ENCODE results near the gene WDR5B.
A peak's percentile ranks its signal among the peaks of the same experiment; 100 is the strongest.
"Not testable (repeated sequence)": the region's sequence is repeated elsewhere in the genome, so short reads cannot be mapped to it uniquely, and the experiment has no call there.

The WDR5B gene
- total RNA-seq, result 2.3 to 12.1 (median 4.9) reads per million in 18 experiments

DNA sequence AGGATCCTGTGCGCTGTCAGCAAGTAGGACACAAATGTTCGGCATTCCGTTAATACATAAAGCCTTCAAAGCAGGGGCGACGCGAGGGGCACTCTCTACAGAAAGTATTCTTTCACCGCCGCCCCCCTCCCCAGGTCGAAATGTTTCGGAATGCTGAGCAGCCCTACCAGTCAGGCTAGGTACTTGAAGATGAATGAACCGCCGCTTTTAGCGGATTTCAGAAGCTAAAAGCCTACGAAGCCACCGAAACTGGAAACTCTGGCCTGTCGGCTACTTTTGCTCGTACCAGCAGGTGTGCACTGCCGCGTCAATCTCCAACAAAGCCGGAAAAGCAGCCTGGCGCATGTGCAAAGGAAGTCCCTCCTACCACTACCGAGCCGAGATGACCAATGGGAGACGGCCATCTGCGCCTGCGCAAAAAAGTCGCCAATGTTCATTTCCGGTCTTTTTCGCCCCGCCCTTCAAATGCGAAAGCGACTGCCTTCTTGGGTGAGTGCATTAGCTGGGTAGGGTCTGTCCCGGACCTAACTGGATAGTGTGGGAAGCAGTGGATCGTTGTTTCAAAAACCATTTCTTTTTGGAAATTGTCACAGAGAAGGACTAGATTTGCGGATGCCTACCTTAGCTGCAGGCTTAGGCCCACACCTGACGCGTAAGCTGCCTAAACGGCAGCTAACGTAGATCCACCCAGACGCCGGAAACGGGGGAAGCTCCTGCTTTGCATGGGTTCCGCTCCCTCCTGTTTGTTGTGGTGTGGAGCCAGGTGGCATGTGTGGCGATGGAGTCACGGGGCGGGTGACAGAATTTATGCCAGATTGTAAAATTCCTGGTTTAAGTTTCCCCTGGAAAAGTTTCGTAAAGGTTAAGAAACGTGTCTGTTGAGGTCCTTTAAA lies at the start of gene WDR5B:
TSS of gene WDR5B (minus strand) at position 301 of the 893 bp plus-strand sequence. CDS start 534 bp downstream, outside the sequence.
- DNase-seq, result peak; percentile 99

DNA sequence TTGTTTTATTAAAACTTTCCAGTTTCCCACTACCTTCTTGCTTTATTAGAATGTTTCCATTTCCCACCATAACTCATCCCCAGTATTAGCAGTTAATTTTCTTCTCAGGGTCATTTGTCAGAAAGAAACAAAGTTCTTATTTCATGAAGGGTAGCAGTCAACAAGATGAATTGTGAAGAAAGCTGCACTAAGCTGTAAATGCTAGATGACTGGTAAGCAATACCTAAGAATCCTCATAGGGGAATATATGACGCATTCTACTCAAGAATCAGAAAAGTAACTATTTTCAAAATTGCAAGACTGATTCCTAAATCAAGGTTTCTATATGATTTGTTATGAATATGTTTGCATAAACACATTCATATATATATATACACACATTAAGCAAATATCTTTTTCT lies 48.8 kb upstream of the WDR5B start:
- DNase-seq, result no peak

DNA sequence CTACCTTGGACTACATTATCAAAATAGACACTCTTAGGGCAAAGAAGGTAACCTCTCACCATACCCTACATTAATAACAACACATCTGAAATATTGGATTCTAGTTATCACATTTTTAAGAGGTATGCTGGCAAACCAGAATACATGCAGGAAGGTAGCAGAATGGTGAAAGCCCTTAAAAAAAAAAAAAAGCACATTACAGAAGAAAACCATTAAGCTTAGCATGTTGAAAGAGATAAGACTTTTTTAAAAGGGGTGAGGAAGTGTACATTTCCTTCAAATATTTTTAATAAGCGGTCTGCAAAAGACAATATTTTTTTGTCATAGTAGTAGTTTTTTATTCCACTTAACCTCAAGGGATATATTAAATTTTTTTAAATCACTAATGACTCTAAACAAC lies 46.5 kb upstream of the WDR5B start:
- DNase-seq, result no peak

DNA sequence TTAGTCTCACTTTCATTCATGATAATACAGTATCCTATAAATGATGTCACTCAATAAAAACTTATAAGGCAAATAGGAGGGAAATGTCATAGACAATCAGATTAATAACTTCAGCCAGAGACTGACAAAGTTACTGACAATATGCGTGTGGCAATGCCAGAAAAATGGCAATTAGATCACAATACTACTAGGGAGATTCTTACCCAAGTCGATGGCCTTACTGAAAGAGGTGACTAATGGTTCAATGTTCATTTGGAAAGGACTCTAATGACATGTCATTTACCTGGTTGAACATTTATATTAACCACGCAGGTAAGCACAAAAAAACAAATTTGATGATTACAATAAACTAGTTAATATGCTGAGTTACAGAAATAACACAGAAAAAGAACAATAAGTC lies 45.9 kb upstream of the WDR5B start:
- no peak for DNase-seq

DNA sequence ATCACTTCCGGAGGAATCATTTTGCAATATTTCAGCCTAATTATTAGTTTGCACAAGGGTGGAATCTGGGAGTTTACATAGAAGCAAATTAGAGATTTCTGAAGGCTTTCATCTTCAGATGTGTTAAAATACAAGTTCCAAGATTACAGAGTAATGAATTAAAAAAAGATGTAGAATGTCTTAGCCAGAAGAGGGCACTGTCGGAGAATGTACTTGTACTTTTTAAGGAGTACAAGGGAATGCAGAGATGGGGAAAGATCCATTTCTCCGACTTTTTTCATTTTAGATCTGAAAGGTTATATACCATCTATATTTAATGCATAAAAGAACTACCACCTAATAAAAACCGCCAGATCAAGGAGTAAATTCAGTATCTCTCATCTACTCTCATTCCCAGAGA lies 43.1 kb upstream of the WDR5B start:
- peak; percentile 34 to 39 for DNase-seq

DNA sequence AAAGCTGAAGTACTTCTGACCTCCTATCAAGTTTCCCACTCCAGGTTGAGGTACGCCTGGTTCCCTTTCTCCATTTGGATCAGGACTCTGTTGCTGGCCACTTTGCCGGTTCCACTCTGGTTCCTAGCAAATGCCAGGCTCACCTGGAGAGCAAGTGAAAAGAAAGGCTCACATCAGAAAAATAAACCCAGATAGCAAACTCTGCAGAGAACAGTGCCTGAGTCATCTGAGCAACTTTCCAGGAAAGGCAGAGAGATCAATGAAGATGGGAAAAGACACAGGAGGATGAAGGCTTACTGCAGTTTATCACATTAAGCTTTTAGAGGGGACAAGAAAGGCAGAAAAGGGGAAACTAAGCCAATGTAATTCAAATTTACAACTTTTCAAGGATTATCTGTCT lies 41.8 kb upstream of the WDR5B start:
- no peak for DNase-seq

DNA sequence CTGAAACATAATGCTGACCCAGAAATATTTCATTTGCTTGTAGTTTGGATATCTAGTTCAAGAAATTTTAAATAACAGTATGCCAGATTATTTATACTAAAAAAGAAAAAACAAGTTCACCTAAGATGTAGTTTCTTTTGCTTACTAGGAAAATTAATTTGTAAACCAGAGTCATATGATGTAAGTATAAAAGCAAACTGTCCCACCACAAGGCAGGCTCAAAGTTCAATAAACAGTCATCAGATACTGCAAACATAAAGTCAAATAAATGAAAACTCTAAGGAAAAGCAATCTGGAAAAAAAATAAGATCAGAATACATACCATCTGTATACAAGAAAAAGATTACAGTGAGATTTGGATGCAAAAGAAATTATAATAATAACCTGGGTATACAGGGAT lies 40.2 kb upstream of the WDR5B start:
- no peak for DNase-seq

DNA sequence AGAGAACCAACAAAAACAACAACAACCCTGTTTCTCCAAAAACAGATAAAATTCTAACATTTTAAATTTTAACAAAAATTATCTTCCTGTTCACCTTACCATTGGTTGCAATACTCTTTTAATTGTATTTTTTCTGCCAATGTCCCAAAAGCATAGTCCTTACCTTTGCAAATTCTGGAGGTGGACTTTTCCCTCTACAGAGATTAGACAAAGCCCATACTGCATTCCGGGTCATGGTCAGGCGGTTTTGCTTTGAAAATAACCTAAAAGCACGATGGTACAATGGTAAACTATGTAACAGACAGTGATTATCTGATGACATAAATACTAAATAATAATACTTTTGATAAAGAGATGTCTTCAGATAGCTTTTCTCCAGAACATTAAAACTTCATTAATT lies 35.5 kb upstream of the WDR5B start:
- no peak for DNase-seq

DNA sequence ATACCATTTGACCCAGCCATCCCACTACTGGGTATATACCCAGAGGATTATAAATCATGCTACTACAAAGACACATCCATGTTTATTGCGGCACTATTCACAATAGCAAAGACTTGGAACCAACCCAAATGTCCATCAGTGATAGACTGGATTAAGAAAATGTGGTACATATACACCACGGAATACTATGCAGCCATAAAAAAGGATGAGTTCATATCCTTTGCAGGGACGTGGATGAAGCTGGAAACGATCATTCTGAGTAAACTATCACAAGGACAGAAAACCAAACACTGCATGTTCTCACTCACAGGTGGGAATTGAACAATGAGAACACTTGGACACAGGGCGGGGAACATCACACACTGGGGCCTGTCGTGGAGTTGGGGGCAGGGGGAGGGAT lies 32.4 kb upstream of the WDR5B start:
- not testable (repeated sequence) for DNase-seq

DNA sequence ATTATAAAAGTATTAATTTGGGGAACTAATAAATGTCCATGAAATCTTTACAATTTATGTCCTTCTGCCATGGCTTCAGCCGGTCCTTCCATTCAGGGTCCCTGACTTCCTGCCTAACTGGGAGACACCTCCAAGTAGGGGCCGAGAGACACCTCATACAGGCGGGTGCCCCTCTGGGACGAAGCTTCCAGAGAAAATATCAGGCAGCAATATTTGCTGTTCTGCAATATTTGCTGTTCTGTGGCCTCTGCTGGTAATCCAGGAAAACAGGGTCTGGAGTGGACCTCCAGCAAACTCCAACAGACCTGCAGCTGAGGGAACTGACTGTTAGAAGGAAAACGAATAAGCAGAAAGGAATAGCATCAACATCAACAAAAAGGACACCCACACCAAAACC lies 28.6 kb upstream of the WDR5B start:
- not testable (repeated sequence) for DNase-seq

DNA sequence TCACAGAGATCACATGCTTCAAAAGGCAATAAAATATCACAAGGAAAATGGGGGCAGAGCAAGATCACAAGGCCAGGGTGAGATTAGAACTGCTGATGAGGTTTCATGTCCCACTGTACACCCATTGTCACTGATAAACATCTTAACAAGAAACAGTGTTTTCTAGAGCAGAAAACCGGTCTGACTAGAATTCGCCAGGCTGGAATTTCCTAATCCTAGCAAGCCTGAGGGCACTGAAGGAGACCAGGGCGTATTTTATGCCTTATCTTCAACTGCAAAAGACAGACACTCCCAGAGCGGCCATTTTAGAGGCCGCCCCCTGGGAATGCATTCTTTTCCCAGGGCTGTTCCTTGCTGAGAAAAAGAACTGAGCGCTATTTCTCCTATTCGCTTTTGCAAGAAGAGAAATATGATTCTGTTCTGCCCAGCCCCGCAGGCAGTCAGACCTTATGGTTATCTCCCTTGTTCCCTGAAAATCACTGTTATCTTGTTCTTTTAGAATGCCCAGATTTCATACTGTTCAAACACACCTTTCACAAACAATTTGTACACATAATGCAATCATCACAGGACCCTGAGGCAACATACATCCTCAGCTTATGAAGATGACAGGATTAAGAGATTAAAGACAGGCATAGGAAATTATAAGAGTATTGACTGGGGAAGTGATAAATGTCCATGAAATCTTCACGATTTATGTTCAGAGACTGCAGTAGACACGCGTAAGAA lies 28.1 kb upstream of the WDR5B start:
- not testable (repeated sequence) for DNase-seq

DNA sequence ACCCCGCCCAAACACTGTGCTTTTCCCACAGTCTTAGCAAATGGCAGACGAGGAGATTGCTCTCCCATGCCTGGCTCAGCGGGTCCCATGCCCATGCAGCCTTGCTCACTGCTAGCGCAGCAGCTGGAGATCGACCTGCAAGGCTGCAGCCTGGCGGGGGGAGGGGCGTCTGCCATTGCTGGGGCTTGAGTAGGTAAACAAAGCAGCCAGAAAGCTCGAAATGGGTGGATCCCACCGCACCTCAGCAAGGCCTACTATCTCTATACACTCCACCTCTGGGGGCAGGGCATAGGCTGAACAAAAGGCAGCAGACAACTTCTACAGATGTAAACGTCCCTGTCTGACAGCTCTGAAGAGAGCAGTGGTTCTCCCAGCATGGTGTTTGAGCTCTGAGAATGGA lies 27.2 kb upstream of the WDR5B start:
- DNase-seq, result no peak

DNA sequence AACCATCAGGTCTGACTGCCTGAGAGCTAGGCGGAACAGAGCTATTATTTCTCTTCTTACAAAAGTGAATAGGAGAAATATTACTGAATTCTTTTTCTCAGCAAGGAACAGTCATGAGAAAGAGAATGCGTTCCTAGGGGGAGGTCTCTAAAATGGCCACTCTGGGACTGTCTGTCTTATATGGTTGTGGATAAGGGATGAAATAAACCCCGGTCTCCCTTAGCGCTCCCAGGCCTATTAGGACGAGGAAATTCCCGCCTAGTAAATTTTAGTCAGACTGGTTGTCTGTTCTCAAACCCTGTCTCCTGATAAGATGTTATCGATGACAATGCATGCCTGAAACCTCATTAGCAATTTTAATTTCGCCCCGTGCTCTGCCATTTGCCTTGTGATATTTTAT lies 20.1 kb upstream of the WDR5B start:
- DNase-seq, result no peak

DNA sequence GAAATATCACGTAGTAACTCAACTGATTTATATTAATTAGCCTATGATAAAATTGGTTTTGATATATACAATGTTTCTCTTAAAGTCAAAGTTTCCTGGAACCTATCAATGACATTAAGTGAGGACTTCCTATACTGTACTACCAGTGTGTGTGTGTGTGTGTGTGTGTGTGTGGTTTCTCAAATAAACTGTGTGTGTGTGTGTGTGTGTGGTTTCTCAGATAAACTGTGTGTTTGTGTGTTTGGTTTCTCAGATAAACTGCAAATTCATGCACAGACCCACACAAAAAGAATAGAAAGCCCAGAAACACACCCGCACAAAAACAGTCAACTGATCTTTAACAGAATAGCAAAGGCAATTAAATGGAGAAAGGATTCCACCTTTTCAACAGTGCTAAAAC lies 14.5 kb upstream of the WDR5B start:
- DNase-seq, result no peak

DNA sequence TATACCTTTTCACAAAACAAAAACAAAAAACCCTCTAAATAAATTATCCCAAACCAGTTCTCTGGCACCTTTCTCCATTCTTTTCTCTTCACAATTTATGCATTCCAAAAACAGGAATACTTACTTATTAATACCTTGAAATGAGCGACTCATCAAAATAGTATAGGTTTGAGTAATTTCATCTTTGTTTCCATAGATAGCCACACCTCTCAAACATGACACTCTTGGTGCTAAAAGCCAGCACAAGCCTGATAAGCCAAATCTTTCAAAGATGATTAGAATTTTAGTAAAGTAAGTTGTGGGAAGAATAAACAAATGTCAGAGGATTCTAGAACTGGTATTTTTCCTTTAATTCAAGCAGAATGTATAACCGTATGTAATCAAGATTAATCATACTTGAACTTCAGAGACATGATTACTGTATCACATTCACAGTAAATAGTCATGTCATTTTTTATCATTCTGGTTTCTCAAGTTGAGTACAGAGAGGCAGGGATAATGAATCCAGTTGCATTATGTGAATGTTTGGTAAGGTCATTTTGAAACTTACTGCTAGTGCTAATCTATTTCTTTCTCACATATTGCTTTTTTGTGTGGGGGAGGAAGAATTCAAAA lies 12.1 kb upstream of the WDR5B start:
- DNase-seq, result no peak

DNA sequence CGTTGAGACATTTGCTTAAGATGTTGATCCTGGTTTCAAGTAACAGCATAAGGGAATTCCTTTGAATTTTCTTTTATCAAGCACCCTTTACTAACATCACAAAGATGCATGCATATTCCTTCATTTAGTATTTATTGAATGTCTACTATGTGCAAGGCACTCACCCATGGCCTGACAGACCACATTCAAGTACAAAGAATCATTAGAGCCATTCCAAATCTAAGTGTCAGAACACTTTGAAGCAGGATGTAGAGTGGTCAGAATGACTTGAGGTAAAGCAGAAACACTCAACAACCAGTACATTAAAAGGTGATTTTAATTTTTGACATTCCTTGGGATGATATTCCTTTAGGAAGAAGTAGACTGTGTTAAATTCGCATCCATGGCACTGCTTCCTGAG lies 6.0 kb upstream of the WDR5B start:
- no peak for DNase-seq

DNA sequence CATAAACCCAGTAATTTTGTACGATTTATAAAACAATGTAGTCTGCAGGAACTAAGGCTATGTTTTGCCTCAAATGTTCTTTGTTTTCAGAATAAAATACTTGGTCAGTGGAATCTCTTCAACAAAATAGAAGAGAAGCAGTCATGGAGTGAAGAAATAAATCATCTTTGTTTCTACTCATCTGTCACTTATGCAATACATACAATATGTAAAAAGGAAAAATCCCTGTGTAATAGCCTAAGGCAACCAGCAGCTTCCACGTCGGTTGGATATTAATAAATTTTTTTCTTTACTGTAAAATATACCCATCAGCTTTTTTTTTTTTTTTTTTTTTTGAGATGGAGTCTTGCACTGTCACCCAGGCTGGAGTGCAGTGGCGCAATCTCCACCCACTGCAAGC lies 5.2 kb upstream of the WDR5B start:
- no peak for DNase-seq

DNA sequence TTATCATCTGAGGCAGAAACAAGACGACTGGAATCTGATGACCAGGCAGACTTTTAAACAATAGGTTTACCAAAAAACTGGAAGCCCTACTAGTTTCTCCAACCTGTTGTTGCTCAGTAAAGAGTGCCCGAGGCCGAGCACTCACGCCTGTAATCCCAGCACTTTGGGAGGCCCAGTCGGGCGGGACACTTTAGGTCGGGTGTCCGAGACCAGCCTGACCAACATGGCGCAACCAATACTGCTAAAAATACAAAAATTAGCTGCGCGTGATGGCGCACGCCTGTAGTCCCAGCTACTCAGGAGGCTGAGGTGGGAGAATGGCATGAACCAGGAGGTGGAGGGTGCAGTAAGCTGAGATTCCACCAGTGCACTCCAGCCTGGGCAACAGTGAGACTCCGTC lies 1.1 kb upstream of the WDR5B start:
- DNase-seq, result no peak

DNA sequence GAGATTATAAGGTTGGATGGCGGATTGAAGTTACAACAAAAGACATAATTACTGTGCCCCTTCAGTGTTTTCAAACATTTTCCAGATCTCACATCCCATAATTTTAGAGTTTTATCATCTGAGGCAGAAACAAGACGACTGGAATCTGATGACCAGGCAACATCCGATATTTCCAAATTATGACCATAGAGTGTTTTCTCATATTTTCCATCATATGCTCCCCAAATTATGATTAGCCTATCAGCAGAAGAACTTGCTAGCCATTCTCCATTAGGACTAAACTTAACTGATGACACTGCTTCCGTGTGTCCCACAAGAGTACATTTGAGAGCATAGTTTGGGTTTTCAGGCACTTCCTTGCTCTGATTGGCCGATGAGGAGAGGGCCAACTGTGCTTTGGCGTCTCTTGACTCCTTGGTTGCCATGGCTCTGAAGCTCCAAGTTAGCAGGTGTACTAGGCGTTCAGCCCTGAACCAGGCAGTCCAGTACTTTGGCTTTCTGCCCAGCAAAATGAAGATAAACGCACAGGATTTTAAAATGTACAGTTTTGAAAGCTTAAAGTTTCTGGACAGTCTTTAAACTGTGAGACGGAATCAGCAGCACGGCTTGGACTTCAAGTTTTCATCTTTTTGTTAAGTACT lies 638 bp downstream of the WDR5B start:
- peak; percentile 30 to 36 for DNase-seq

DNA sequence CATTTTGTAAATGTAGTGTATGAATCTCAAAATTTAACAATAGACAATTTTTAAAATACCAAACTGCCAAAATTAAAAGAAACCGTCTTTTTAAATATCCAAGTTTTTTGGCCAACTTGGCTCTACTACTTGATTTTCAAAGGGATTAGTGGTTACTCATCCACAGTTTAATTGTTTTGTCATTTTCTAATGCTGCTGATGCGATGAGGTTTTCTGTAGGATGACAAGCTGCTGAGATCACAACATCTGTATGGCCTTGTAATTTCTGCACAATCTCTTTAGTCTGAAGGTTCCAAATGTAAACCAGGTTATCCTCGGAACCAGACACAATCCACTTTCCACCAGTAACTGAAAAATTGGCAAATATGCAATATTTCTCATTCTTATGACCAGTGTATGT lies 1.5 kb downstream of the WDR5B start:
- no peak for DNase-seq

DNA sequence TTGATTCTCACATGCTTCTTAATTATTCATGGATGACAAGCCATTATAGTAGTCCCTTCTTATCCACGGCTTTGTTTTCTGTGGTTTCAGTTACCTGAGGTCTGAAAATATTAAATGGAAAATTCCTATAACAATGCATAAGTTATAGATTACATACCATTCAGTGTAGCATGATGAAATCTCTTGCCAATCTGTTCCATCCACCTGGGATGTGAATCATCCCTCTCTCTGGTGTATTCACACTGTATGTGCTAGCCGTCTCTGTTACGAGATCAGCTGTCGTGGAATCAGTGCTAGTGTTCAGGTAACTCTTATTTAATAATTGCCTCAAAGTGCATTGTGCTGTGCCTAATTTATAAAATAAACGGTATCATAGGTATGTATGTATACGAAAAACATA lies 5.2 kb downstream of the WDR5B start:
- DNase-seq, result no peak

DNA sequence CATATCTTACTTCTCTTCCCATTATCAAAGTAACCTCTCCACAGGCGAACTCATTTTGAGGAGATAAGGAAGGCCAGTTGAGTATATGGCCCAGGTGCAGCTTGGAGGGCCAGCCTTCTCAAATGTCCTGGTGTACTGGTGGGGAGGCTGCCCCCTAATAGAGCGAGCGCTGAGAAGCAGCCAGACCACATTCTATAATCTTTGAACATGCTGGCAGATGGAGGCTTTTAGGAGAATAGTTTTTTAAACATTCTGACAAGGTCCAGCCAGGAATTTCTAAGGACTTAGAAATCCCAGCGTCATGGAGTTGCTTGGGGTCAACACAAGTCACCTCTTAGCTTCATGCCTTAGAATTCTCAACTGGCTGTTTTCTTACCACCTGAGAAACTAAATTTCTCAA lies 5.8 kb downstream of the WDR5B start:
- no peak for DNase-seq

DNA sequence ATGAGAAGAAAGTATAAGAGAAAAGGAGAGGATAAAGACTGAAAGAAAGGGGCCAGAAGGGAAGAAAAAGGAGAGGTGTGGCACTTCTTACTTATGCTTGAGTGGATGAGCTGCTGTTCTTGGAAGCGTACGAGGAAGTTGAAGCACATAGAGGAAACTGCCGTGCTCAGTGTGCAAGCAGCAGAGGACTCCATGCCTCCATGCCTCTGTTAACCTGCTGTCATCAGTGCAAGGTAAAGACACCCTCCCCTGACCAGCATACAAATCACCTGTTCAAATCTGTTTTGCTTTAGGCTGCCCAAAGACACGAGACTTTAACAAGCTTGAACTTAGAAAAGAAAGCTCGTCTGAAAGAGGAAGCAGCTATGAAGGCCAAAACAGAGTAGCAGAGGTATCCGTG lies 6.4 kb downstream of the WDR5B start:
- DNase-seq, result peak; percentile 49 to 52
